Activated T-helper 1 cell treated with Interleukin-2 at 50 U/mL for 16 hours (primary cell): ENCODE measurements around the gene RBM34.

ENCODE experiments used
- DNase-seq: peaks from one replicate; pipeline ENCODE4 v3.0.0-alpha.2; 2020; ENCODE audit warnings: low read depth

RBM34 gene

DNA sequence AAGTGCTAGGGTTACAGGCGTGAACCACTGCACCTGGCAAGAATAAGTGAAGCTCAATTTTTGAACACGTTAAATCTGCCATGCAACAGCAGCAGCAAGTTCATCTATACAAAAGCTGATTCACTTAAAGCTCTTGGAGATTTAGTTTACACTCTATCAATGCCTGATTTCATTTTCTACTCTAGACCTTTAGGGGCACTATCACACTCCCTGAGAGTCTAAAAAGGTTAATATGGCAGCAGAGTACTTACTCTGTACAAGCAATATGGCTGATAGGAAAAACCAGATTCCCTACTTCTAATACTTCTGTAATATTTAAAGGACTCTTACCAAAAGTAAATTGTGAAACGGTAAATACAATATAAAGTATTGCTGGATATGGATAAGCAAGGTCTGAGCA is 4.8 kb downstream of the RBM34 start:
- DNase-seq = no peak

DNA sequence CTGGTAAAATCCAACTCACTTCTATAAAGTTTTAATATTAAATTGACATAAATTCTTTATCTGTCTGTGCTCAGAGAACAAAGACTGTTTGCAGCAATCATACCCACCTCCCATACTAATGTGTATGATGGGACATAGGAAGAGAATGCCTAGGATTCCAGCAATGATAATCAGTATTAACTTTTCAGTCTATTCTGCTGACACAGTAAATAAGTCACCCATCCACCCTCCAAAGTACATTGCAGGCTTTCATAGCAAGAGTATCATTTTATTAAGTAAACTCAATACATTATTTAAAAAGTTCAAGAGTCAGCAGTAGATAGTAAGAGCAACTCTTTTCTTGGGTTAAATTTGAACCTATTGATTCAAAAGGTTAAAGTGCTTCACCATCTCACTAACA is 8.8 kb downstream of the RBM34 start:
- no peak for DNase-seq

DNA sequence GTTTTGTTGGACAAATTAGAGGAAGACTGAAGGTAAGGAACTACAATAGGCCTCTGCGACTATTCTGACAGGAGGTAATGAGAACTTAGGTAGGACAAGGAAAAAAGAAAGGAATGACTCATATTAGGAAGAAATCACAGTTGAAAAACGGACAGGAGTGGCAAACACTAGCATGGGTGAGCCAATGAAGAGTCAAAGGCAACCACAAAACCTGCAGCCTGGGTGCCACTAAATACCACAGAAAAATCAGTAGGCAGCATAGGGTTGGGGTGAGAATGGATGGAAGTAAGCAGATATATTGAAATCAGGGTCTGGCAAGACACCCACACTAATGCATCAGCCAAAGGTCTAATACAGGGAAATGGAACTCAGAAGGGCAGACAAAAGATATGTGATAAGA is 10.0 kb downstream of the RBM34 start:
- DNase-seq = no peak

DNA sequence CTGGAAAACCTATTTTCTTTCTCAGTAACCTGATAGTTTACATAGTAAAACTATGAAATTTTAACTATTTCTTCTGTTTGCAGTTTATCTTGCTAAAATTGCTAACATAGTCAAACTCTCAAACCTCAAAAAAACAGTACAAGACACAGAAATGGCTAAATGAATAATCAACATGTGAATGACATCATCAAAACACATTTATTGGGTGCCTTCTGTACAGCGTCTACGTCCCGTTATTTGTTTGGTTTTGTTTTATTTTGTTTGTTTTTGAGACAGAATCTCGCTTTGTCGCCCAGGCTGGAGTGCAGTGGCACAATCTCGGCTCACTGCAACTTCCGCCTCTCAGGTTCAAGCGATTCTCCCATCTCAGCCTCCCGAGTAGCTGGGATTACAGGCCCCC is 11.2 kb downstream of the RBM34 start:
- no peak for DNase-seq

DNA sequence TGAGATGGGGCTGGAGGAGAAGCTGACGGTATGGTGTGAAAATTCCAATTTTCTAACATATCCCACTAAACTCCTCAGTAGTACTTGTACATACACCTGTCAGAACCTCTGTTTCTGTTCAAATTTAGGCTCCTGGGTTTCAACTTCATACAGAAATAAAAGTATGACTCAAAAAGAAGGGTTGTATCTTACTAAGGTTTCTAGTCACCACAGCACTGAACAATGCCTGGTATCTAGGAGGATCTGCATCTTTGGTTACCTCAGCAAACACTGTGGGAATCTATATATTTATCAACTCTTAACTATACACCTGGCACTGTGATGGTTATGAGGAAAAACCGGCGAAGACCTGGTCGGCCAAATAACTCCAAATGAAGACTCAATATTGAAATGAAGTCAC is 13.8 kb downstream of the RBM34 start:
- no peak for DNase-seq

DNA sequence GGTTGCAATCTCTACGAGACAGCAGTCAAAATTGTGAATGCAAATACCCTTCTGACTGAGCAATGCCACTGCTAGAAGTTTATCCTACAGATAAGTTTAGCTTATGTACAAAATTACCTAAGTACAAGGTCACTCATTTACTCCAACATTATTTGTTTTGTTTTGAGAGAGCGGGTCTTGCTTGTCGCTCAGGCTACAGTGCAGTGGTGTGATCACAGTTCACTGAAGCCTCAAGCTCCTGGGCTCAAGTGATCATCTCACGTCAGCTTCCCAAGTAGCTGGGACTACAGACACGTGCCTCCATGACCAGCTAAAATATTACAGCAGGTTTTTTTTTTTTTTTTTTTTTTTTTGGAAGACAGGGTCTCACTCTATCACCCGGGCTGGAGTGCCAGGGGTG is 15.4 kb downstream of the RBM34 start:
- no peak for DNase-seq

DNA sequence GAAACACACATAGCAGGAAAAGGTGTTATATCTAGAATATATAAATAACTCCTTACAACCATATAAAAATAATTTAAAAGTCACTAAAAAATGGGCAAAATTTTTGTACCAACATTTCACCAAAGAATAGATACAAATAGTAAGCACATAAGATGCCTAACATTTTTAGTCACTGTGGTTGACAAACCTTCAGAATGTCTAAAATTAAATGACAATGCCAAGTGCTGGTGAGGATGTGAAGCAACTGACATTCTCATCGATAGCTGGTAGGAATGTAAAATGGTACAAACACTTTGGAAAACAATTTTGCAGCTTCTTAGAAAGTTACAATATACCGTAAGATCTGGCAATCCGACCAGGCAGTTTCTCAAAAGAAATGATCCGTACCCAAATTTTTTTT is 18.1 kb downstream of the RBM34 start:
- DNase-seq = no peak

DNA sequence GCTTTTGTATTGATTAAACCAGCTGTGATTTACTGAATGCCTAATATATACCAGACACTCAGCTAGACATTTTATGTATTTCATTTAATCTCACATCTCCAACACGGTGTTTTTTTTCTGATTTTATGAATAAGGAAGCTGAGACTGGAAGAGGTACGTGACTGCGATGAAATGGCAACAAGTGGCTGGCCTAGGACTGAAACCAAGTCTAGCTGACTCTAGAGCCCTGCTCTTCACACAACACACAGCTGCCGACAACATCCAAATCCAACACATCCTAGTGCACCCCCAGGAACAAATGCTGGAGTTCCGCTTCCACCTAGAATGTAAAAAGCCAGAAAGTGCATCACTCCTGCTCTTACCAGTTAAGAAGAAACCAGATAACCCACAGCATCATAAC is 21.7 kb downstream of the RBM34 start:
- no peak for DNase-seq

DNA sequence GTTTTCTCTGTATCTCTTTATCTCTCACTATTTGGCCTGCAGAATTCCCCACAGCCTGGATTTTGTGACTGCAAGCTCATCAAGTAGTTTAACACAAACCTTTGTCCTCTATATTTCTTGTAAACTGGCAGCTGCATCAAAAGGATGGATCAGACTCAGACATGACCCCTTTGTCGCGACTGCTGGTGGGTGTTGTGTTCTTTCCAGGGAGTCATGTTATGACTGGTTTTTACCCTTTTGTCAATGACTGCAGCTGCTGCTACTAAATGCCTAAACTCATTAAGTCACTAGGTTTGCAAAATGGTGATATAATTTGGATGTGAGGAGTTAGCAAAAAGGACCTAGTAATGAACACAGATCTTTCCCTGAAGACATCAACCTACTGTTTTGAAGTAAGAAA is 22.2 kb downstream of the RBM34 start:
- DNase-seq = no peak

DNA sequence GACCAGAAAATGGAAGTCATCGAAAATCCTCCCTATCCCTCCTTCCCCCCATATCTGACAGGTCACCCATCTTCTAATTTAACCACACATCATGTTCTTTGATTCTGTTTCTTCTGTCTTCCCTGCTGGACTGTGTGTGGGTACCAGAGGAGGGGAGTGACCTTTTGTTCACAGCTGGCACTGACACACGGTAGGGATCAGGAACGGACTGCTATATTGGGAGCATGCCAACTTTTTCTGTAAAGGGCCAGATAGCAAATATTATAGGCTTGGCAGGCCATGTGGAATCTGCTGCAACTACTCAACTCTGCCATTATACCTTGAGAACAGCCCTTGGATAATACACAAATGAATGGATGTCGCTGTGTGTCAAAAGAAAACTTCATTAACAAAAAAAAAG is 24.9 kb downstream of the RBM34 start:
- no peak for DNase-seq

DNA sequence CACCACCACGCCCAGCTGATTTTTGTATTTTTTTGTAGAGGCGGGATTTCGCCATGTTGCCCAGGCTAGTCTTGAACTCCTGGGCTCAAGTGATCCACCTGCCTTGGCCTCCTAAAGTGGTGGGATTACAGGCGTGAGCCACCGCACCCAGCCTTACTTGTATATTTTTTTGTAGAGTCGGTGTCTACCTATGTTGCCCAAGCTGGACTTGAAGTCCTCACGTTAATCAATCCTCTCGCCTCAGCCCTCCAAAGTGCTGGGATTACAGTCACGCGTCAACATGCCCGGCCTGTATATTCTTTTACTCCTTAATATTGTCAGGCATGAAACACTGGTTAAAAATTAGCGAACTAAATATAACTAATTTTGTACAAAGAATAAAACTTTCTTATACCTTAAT is 26.9 kb downstream of the RBM34 start:
- no peak for DNase-seq

DNA sequence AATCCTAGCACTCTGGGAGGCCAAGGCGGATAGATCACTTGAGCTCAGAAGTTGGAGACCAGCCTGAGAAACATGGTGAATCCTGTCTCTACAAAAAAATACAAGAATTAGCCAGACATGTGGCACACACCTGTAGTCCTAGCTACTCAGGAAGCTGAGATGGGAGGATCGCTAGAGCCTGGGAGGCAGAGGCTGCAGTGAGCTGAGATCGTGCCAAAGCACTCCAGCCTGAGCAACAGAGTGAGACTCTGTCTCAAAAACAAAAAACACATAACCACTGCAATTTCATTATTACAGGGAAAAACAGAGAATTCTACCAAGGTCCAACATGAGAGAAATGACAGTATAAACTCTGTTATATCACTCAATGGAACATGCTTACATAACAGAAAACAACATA is 28.0 kb downstream of the RBM34 start:
- no peak for DNase-seq

DNA sequence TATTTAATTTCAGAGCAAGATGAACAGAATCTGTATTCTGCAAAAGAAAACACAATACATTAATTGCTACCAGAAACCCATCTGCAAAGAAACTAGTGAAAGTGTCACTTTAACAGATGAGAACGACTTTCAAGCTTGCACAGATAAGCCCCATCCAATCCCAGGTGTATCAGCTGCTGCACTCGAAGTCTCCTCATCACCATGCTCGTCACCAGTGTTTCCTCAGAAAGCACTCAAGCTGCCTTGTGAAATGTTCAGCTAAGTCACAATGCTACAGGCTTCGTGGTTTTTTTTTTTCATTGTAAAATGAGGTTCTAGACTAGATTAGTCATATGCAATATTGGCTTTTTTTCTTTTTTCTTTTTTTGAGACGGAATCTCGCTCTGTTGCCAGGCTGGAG is 29.1 kb downstream of the RBM34 start:
- no peak for DNase-seq

DNA sequence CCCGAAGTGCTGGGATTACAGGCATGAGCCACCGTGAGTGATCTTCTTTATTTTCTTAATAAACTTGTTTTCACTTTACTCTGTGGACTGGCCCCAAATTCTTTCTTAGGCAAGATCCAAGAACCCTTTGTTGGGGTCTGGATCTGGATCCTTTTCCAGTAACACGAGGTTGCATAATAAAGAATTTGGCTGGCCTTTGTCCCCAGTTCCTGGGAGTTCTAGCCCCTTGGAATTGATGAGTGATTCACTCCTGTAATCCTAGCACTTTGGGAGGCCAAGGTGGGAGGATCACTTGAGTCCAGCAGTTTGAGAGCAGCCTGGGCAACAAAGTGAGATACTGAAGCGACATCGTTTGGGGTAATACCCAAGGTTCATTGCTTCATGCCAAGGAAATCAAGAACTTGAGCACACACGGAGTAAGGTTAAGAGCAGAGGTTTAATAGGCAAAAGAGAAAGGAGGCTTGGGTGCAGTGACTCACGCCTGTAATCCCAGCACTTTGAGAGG is 30.2 kb downstream of the RBM34 start:
- no peak for DNase-seq

DNA sequence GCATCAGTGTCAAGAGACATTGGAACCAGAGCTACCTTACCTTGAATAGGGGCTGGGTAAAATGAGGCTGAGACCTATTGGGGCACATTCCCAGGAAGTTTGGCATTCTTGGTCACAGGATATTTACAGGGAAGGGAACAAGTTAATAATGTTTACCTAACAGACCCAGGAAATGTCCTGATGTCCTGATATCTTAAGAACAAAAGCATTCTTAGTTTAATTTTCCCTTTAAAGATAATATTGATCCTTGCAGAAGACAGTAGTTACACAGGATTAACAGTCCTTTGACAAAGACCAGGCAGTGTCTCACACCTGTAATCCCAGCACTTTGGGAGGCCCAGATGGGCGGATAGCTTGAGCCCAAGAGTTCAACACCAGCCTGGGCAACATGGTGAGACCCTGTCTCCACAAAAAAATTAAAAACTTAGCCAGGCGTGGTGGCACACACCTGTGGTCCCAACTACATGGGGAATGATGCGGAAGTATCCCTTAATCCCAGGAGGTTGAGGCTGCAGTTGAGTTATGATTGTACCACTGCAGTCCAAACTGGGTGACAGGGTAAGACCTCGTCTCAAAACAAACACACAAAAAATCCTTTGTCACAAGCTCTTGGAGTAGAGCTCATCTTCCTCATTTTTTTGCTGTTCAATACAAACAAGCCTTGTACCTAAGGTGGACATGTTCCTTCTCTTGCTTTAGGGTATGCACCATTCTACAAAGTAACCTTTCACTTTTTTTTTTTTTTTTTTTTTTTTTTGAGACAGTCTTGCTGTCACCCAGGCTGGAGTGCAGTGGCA is 31.1 kb downstream of the RBM34 start:
- DNase-seq = no peak

DNA sequence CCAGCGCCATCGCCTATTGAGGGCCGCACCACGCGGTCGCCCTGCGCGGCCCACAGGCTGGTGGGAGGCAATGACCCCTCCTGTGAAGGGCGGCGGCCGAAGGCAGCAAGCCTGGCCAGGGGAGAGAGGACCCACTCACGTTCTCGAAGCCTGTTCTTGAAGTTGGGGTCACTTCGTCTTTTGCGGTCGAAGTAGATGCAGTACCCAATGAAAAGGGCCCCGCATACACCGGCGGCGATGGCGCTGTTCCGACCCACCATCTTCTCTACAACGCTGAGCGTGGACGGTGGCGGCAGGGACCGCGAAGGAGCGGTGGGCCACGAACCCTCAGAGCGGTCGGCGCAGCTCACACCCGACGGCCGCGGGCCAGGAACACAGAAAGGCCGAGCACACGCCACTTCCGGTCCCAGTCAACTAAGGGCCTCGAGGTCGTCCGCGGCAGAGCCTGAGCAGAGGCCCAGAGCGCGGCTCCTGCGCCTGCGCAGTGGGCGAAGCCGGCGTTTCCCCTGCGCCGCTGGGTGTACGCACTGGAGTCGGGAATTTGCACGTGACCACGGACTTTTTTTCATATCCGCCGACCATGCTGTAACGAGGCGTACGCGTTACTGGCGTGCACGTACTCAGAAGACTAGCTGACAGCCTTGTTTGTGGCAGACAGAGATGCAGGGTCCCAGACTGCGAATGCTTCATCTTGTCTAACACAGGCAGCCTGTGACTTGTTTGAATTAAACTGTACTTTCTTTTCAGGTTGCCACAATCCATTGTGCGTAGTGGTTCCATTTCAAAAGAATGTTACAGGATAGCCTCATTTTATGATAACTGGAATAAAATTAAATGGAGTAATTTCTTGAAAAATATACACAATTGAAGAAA is 32.4 kb downstream of the RBM34 start, which contains the start of gene TOMM20:
TOMM20 (minus strand) TSS at position 382 of the 873 bp plus-strand sequence; CDS start at position 260, 122 bp downstream.
- peak; percentile 92 for DNase-seq

DNA sequence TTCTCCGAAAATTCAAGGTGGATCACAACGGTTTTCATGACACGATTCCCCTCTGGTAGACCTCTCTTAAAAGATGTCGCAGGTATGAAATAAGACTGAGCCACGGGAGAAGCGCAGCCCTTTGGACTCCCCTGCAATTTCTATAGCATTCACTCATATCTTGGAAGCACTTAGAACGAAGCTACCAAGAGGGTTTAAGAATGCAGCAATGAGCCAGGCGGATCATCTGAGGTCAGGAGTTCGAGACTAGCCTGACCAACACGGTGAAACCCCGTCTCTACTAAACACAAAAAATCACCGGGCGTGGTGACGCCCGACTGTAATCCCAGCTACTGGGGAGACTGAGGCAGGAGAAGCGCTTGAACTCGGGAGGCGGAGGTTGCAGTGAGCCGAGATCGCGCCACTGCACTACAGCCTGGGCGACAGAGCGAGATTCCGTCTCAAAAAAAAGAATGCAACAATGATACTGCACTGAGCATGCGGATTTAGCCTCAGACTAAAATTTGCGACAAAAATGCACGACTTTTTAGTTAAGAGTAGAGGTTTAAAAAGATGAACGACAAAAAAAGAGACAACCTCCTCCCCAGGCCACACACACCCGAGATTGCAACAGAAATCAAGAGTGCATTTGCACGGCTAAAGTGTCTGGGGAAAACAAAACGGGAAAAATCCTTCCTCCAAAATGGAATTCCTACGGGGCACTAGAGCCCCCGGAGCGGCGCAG is 33.2 kb downstream of the RBM34 start:
- DNase-seq = no peak

DNA sequence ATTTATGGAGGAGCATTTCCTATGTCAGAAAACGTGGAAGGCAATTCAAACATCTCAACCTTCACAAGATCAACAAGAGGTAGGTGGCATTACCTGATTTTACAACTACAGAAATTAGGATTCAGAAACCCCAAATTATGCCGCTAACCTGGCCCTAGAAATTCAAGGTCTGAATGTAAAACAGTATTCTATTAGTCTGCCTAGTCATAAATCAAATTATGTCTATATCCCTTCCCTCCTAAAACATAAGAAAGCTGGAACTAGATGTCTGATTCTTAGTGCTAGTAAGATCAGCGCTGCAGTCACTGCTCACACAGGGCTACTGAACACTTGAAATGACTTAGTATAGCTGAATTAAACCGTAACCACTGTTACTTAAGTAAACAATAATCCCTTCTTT is 33.8 kb downstream of the RBM34 start:
- no peak for DNase-seq

DNA sequence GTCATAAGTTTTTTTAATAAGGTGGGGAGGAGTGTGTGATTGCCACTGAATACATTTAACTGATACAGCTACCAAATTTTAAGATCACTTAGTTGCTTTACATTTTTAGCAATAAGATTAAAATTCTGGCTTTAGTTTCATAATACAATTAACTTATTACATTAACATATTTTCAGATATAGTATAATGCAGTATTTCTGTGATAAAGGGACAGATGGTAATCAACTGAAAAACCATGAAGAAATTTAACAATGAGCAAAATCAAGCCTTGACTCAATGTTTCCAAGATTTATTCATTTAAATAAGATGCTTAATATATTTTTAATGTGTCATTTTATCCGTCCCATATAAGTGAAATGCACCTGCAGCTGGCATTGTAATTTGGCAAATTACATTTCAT is 36.4 kb downstream of the RBM34 start:
- no peak for DNase-seq

DNA sequence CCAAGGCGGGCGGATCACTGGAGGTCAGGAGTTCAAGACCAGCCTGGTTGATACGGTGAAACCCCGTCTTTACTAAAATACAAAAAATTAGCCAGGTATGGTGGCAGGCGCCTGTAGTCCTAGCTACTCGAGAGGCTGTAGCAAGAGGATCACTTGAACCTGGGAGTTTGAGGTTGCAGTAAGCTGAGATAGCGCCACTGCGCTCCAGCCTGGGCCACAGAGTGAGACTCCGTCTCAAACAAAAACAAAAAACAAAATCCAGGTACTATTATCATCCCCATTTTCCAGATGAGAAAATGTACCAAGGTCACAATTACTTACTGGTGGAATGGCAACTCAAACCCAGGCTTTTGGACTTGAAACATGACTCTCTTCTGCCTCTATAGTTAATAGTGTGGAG is 36.9 kb downstream of the RBM34 start:
- DNase-seq = no peak

DNA sequence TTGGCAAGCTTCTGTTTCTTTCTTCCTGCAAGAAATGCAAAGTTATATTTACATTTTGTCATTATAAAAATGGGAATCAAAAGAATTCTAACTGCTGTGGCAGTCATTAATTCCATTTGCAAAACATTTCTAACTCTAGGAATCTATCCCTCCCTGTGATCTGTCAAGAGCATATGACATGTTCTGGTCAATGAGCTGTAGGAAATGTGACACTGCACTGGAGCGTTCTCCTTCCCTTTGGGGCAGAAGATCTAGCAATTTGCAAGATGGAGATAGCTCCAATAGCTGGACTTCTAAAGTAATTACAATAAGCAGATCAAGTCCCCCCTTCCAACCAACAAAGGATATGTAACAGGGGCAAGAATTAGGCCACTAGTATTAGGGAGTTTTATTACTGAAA is 38.7 kb downstream of the RBM34 start:
- DNase-seq = no peak

DNA sequence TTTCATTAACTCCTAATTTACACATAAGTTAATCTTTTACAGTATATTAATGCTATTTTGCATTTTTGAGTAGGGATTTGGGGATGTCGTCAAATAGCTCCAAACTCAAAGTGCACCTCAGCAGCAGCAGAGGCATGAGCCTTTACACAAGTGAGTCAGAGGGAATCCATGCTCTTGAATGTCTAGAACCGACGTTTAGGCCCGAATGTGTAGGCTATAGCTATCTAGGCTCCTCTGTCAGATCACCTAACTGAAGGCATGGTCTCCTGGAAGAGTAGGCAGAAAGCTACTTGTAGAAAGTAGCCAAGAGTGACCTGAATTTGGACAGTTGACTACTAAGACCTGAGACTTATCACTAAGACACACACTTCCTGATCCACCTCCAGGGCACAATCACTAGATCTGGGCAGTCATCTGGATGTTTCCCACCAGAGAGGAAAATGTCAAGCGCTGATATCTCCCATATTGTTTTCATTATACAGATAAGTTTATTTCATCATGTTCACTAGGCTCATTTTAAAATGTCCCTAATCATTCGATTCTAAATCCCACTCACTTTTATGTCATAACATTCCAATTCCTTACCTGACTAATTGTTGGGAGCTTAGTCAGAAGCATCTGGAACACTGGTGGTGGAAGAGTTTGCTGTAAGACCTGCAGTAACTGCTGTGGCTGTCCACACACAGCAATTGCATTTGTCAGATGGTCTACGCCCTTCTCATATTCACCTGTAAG is 47.7 kb downstream of the RBM34 start:
- no peak for DNase-seq
